Measurements from ENCODE around the gene IRF2.
"Not testable (repeated sequence)": the region's sequence is repeated elsewhere in the genome, so short reads cannot be mapped to it uniquely, and the experiment has no call there.

Gene IRF2

GRCh38 chr4:184346682-184347081 is 127.7 kb downstream of the IRF2 start:
- ATAC-seq (ENCODE audit: insufficient read depth, low read depth) (no peak), DNase-seq (no peak)
- Histone ChIP-seq H3K9me3 (ENCODE audit: insufficient read depth, low read length, severe bottlenecking) (no peaks in the 10 kb centered on the region), H3K27me3 (ENCODE audit: insufficient read depth, low read length, poor library complexity) (no peaks in the 10 kb centered on the region), H3K36me3 (ENCODE audit: insufficient read depth, low read length) (no peaks in the 10 kb centered on the region), H4K20me1 (ENCODE audit: insufficient read depth, low read length) (no peaks in the 10 kb centered on the region), H3K4me3 (ENCODE audit: low read depth in 1 of 2, low read length in 2 of 2) (no peak overlapping the region), H2AFZ (ENCODE audit: low read depth, low read length) (no peak overlapping the region), H3K27ac (ENCODE audit: low read length) (no peak overlapping the region), H3K9ac (ENCODE audit: low read depth, low read length) (no peak overlapping the region), H3K79me2 (ENCODE audit: insufficient read depth, low read length) (no peaks in the 10 kb centered on the region), H3K4me1 (ENCODE audit: insufficient read depth, low read length) (peaks cover 7% of the 10 kb centered on the region; the same call in 1 of the 2 replicates), H3K4me2 (ENCODE audit: insufficient read depth, low read length) (no peak overlapping the region)
- TF ChIP-seq CTCF (IDR thresholded peaks at IDR 0.05; ENCODE audit: borderline replicate concordance, extremely low read depth, low read length, poor library complexity, severe bottlenecking) = no peak
- TF ChIP-seq EZH2 (IDR thresholded peaks at IDR 0.05; ENCODE audit: borderline replicate concordance, low read depth, low read length, severe bottlenecking) = no peak

DNA sequence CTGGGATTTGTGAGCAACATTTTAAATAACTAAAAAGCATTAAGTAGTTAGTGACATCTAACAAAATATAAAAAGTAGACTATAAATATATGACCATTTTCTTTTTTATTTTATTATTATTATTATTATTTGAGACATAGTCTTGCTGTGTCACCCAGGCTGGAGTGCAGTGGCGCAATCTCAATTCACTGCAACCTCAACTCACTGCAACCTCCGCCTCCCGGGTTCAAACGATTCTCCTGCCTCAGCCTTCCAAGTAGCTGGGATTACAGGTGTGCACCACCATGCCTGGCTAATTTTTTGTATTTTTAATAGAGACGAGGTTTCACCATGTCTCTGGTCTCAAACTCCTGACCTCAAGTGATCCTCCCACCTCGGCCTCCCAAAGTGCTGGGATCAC is 128.1 kb downstream of the IRF2 start:
- not testable (repeated sequence) for H3K9me3 ChIP-seq (ENCODE audit: insufficient read depth, low read length, severe bottlenecking); H3K9ac ChIP-seq (ENCODE audit: low read depth, low read length); ATAC-seq (ENCODE audit: insufficient read depth, low read depth); H3K36me3 ChIP-seq (ENCODE audit: insufficient read depth, low read length); H3K4me2 ChIP-seq (ENCODE audit: insufficient read depth, low read length); H3K4me3 ChIP-seq (ENCODE audit: low read depth in 1 of 2, low read length in 2 of 2); H2AFZ ChIP-seq (ENCODE audit: low read depth, low read length); H3K4me1 ChIP-seq (ENCODE audit: insufficient read depth, low read length); H3K27ac ChIP-seq (ENCODE audit: low read length); H3K27me3 ChIP-seq (ENCODE audit: insufficient read depth, low read length, poor library complexity); H3K79me2 ChIP-seq (ENCODE audit: insufficient read depth, low read length); H4K20me1 ChIP-seq (ENCODE audit: insufficient read depth, low read length); DNase-seq

GRCh38 chr4:184345573-184345922 is 128.8 kb downstream of the IRF2 start:
- H3K4me1 ChIP-seq (ENCODE audit: insufficient read depth, low read length) = peaks cover 7% of the 10 kb centered on the region; the same call in 1 of the 2 replicates
- no peaks in the 10 kb centered on the region for H4K20me1 ChIP-seq (ENCODE audit: insufficient read depth, low read length)
- no peak for DNase-seq
- no peak overlapping the region for H3K9ac ChIP-seq (ENCODE audit: low read depth, low read length)
- no peak overlapping the region for H2AFZ ChIP-seq (ENCODE audit: low read depth, low read length)
- ATAC-seq (ENCODE audit: insufficient read depth, low read depth) = no peak
- H3K9me3 ChIP-seq (ENCODE audit: insufficient read depth, low read length, severe bottlenecking) = no peaks in the 10 kb centered on the region
- H3K27me3 ChIP-seq (ENCODE audit: insufficient read depth, low read length, poor library complexity) = no peaks in the 10 kb centered on the region
- no peaks in the 10 kb centered on the region for H3K36me3 ChIP-seq (ENCODE audit: insufficient read depth, low read length)
- H3K79me2 ChIP-seq (ENCODE audit: insufficient read depth, low read length) = no peaks in the 10 kb centered on the region
- no peak overlapping the region for H3K27ac ChIP-seq (ENCODE audit: low read length)
- no peak overlapping the region for H3K4me2 ChIP-seq (ENCODE audit: insufficient read depth, low read length)
- no peak overlapping the region for H3K4me3 ChIP-seq (ENCODE audit: low read depth in 1 of 2, low read length in 2 of 2)
- no peak for TF ChIP-seq EZH2 (IDR thresholded peaks at IDR 0.05; ENCODE audit: borderline replicate concordance, low read depth, low read length, severe bottlenecking)
- no peak for TF ChIP-seq CTCF (IDR thresholded peaks at IDR 0.05; ENCODE audit: borderline replicate concordance, extremely low read depth, low read length, poor library complexity, severe bottlenecking)

DNA sequence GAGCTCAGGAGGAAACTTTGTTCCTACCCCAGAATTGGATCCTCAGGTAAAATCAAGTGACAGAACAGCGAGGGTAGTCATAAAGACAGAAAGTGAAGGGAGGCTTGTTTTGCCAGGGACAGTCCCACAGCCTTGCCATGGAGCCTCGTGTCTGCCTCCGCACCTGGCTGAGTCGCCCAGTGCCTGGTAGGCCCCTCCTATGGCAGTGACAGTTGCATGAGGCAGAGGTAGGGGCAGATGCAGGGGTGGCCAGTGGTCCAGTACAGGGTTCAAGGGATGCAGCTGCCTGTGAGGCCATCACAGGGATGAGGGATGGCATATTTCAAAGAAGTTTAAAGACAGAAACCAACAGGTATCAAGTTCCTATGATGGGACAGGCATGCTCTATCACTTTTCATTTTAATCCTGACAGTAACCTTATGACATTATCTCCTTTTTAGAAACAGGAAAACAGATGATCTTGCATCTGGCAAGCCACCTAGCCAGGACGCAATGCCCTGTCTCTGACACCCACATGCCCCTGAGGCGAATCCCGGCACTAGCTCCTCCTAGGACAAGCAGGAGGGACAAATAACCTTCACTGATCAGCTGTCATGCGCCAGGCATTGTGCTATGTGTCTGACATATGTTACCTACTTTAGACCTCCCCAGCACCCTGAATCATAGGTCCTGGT is 129.3 kb downstream of the IRF2 start:
- Histone ChIP-seq H4K20me1 (ENCODE audit: insufficient read depth, low read length) (no peaks in the 10 kb centered on the region), H3K27me3 (ENCODE audit: insufficient read depth, low read length, poor library complexity) (no peaks in the 10 kb centered on the region), H3K9ac (ENCODE audit: low read depth, low read length) (no peak overlapping the region), H3K9me3 (ENCODE audit: insufficient read depth, low read length, severe bottlenecking) (no peaks in the 10 kb centered on the region), H3K4me1 (ENCODE audit: insufficient read depth, low read length) (peaks cover 7% of the 10 kb centered on the region; the same call in 1 of the 2 replicates), H3K36me3 (ENCODE audit: insufficient read depth, low read length) (no peaks in the 10 kb centered on the region), H3K4me2 (ENCODE audit: insufficient read depth, low read length) (no peak overlapping the region), H3K27ac (ENCODE audit: low read length) (no peak overlapping the region), H3K79me2 (ENCODE audit: insufficient read depth, low read length) (no peaks in the 10 kb centered on the region), H3K4me3 (ENCODE audit: low read depth in 1 of 2, low read length in 2 of 2) (no peak overlapping the region), H2AFZ (ENCODE audit: low read depth, low read length) (no peak overlapping the region)
- ATAC-seq (ENCODE audit: insufficient read depth, low read depth) (no peak), DNase-seq (no peak)
- TF ChIP-seq CTCF (IDR thresholded peaks at IDR 0.05; ENCODE audit: borderline replicate concordance, extremely low read depth, low read length, poor library complexity, severe bottlenecking) (no peak), EZH2 (IDR thresholded peaks at IDR 0.05; ENCODE audit: borderline replicate concordance, low read depth, low read length, severe bottlenecking) (no peak)

All from DND-41 (cell line).